ENCODE measurements around the gene GUCA1A.

GUCA1A gene

GRCh38 chr6:42173101-42173500 is at the start of gene GUCA1A:
Gene GUCA1A, plus strand, starts transcription at chr6:42173364. Its CDS starts 250 bp downstream, at chr6:42173614.
- DNase-seq: no peak

- DNase-seq: no peak
These were observed 49.6 kb upstream of the GUCA1A start for GRCh38 chr6:42123379-42124103.

- DNase-seq: no peak
These were observed 48.8 kb upstream of the GUCA1A start for GRCh38 chr6:42124223-42124836.

GRCh38 chr6:42125231-42125630 is 47.9 kb upstream of the GUCA1A start:
- no peak for DNase-seq

- DNase-seq: no peak
These were observed 47.5 kb upstream of the GUCA1A start for GRCh38 chr6:42125663-42126062.

- DNase-seq: no peak
These were observed 44.5 kb upstream of the GUCA1A start for GRCh38 chr6:42128460-42129359.

GRCh38 chr6:42129360-42129676 is 43.8 kb upstream of the GUCA1A start:
- DNase-seq: no peak

GRCh38 chr6:42131531-42131930 is 41.6 kb upstream of the GUCA1A start:
- DNase-seq: no peak

- DNase-seq: no peak
These were observed 39.2 kb upstream of the GUCA1A start for GRCh38 chr6:42133926-42134325.

GRCh38 chr6:42135161-42135560 is 38.0 kb upstream of the GUCA1A start:
- DNase-seq: no peak

GRCh38 chr6:42135722-42136121 is 37.4 kb upstream of the GUCA1A start:
- DNase-seq: no peak

GRCh38 chr6:42136508-42137193 is 36.5 kb upstream of the GUCA1A start:
- DNase-seq: peak in 1 of 3 experiments; percentile 16

GRCh38 chr6:42137194-42137753 is 35.9 kb upstream of the GUCA1A start:
- DNase-seq: no peak

GRCh38 chr6:42138190-42138589 is 35.0 kb upstream of the GUCA1A start:
- DNase-seq: no peak

- peak in 2 of 3 experiments; percentile 41 to 60 for DNase-seq
These were observed 34.2 kb upstream of the GUCA1A start for GRCh38 chr6:42138630-42139619.

- DNase-seq: no peak
These were observed 33.1 kb upstream of the GUCA1A start for GRCh38 chr6:42140032-42140431.

- no peak for DNase-seq
These were observed 32.2 kb upstream of the GUCA1A start for GRCh38 chr6:42140756-42141602.

GRCh38 chr6:42141603-42142117 is 31.5 kb upstream of the GUCA1A start:
- DNase-seq: peak in 2 of 3 experiments; percentile 35 to 48

GRCh38 chr6:42142118-42142835 is 30.9 kb upstream of the GUCA1A start, which contains the start of gene C6orf132:
Gene C6orf132, minus strand, starts transcription at chr6:42142620. Its CDS starts 176 bp downstream, at chr6:42142444.
- DNase-seq: peak in 2 of 3 experiments; percentile 71 to 76
